GM18873 (cell line): ENCODE results near the gene ERO1B.
"Not testable (repeated sequence)": the region's sequence is repeated elsewhere in the genome, so short reads cannot be mapped to it uniquely, and the experiment has no call there.

ENCODE experiments used
- ATAC-seq: cut with Tn5 transposase; IDR thresholded peaks from one replicate; pipeline ENCODE4 v1.9.1; 2021; ENCODE audit warnings: mild to moderate bottlenecking, moderate library complexity, moderate number of reproducible peaks; ENCODE audit not compliant: unreplicated experiment, low FRiP score

The ERO1B gene

DNA sequence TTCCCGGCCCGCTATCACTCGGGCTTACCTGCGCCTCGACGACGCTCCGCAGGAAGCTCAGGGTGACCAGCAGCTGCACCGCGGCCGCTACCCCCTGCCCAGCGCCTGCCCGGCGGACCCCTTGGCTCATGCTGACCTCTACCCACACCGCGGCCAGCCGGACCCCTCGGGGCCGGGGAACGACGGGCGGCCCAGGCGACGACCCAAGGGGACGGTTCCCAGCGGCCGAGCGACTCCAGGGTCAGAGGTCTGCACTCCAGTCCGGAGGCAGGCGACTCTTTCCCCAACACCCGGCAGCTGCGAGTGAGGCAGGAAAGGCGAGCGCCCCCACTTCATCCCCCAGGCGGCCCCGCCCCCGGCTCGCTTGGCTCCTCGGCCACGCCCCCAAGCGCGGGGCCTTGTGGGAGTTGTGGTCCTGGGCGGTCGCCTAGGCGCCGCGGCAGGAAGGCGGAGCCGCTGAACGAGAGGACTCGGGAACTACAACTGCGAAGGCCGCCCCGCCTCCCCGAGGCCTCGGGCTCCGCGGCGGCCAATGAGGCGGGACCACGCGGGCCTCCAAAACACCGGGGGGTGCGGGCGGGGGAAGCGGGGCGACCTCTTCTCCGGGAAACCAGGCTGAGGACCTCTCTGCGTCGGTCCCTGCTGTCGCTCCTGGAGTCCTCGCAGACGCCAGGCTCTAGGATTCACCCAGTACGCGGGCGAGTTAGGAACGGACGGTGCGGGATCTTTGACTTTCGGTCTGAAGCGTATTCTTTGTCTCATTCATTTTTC is at the start of gene ERO1B:
ERO1B (minus strand) TSS at position 305 of the 771 bp plus-strand sequence; CDS start at position 130, 175 bp downstream.
- peak; percentile 70 for ATAC-seq

- not testable (repeated sequence) for ATAC-seq
These were observed 49.7 kb upstream of the ERO1B start for GRCh38 chr1:236331412-236331811.

DNA sequence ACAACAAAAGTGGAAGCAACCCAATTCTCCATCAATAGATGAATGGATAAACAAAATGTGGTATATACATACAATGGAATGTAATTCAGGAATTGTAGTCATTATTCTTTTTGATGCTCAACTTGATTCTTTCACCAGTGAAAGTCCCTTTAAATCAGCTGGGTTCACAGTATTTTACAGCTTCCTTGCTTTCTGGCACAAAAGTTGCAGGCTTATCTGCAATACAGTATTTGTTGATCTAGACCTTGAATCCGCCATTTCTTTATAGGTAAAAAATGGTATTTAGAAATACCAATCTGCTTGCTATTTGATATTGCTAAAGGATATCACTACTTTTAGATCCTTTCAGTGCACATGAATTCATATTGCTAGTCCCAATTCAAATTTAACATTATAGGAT is 44.7 kb upstream of the ERO1B start:
- ATAC-seq = no peak

DNA sequence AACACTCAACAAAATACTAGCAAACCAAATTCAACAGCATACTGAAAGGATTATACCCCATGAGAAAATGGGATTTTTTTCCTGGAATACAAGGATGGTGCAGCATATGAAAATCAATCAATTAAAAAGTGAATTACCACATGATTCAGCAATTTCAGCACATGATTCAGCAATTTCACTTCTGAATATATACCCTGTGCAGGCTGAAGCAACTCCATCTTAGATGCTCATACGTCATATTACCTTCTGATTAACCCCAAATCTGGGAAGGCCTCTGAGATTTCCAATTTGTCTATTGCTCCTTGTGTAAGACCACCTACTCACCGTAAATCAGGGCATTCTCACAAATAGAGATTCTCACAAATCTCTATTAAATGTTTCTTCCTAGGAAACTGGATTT is 43.8 kb upstream of the ERO1B start:
- no peak for ATAC-seq

DNA sequence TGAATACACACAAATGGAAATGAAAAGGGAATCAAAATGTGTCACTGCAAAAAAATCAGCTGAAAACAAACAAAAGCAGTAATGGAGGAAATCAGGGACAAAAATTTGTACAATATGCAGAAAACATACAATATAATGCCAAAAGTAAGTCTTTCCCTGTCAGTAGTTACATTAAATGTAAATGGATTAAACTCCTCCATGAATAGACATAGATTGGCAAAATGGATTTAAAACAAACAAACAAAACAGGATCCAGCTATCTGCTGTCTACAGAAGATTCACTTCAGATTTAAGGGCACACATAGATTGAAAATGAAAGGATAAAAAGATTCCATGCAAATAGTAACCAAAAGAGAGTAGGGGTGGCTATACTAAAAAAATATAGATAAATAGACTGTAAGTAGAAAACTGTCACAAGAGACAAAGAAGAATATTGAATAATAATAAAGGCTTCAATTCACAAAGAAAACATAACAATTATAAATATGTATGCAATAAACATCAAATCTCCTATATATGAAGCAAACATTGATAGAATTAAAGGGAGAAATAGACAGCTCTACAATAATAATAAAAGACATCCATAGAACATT is 42.2 kb upstream of the ERO1B start:
- no peak for ATAC-seq

DNA sequence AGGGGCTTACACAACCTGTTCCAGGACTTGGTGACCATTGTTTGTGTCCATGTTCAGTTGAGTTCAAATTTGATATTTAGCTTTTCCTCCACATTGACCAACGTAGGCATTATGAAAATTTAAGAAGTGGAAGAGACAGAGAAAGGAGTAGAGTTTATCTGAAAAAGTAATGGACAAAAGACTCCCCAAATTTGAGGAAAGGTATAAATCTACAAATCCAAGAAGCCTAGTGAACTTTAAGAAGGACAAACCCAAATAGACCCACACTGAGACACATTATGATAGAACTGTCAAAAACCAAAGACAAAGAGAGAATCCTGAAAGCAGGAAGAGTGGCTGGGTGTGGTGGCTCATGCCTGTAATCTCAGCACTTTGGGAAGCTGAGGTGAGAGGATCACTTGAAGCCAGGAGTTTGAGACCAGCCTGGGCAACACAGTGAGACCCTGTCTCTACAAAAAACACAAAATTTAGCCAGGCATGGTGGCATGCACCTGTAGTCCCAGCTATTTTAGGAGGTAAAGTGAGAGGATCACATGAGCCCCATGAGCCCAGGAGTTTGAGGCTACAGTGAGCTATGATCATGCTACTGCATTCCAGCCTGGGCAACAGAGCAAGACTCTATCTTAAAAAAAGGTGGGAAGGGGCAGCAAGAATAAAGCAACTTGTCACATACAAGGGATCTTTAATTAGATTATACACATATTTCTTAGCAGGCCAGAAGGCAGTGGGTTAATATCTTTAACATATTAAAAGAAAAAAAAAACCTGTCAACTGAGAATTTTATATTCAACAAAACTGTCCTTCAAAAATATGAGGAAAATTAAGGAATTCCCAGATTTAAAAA is 41.0 kb upstream of the ERO1B start:
- ATAC-seq = no peak

DNA sequence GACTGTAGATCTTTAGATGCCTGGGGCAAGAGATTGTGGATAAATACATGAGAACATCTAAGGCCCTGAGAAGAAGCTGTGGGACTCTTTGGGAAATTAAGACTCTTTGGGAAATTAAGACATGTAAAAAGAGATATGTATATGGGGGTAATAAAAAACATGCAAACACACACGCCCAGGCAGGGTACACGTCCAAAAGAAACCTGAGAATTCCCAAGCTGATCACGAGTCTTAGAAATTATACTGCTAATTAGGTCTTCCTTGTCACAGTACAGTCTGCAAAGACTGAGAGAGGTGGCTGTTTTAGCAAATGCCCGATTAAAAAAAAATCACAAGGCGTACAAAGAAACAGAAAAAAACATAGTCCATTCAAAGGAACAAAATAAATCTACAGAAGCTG is 39.3 kb upstream of the ERO1B start:
- ATAC-seq = no peak

DNA sequence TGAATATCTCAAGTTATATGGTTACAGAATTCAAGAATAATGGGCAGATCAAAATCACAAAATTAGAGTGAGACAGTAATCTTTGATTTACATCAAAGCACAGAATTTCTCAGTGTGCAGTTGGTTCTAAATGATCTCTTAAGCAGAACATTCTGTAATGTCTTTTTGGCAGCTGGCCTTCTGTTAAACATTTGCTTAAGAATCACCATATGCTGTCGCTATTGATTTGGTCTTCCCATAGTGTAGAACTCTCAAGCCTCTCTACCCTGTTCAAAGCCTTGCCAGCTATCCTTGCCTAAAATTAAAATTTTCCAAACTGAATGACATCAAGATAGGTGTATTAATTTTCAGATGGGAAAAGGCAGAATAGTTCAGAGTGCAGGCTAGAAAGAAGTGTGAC is 38.9 kb upstream of the ERO1B start:
- ATAC-seq = no peak

DNA sequence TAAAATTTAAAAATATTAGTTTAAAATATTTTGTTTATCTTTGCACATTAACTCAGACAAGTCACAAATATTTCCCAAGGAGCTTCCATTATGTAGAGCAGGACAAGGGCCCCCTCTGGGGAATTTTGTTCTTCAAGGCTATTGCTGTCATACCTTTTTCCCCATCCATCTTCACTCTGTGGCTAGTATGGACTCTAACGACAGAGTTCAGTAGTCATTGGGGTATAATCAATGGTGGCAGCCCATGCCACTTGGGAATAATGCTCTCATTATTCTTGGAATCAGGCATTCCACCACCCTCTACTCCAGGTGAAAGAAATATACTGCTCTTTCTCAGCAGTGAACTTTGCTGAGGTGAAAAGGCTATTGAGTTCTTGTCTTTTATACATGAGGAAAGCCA is 38.5 kb upstream of the ERO1B start:
- no peak for ATAC-seq

DNA sequence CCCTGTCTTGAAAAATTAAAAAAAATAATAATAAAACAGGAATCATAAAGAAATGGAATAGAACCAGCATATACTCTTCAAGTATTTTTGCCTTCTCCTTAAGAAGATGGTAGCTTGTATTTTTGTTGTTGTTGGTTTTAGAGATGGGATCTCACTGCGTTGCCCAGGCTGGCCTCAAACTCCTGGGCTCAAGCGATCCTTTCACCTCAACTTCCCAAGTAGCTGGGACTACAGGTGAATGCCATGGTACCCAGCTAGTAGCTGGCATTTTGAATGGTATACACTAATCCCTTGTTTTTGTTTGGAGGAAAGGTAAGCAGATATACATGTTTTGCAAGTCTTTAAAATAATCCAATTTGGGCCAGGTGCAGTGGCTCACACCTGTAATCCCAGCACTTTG is 34.7 kb upstream of the ERO1B start:
- no peak for ATAC-seq

DNA sequence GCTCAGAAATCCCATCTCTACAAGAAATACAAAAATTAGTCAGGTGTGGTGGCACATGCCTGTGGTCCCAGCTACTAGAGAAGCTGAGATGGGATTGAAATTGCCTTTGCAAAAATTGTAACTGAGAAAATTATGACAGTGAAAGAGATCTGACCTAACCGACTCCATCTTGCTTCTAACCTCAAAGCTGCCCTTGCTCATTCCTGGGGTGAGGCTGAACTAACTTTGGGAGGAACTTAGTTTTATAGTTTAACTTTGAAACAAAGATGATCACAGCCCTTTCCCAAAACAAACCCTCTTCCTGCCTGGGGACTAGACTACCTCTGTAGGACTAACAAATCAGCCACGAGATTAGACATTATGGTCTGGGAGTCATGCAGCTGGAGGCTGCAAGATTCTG is 33.8 kb upstream of the ERO1B start:
- no peak for ATAC-seq

DNA sequence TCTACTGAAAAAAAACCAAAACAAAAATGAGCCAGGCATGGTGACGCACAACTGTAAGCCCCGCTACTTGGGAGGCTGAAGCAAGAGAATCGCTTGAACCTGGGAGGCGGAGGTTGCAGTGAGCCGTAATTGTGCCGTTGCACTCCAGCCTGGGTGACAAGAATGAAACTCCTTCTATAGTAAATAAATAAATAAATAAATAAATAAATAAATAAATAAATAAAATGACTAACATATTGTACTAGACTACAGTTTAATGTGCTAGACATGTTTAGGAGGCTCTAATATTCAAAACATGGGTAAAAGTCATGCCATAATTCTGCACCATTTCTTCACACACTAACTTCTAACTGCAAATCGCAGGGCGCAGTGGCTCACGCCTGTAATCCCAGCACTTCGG is 33.3 kb upstream of the ERO1B start:
- no peak for ATAC-seq

DNA sequence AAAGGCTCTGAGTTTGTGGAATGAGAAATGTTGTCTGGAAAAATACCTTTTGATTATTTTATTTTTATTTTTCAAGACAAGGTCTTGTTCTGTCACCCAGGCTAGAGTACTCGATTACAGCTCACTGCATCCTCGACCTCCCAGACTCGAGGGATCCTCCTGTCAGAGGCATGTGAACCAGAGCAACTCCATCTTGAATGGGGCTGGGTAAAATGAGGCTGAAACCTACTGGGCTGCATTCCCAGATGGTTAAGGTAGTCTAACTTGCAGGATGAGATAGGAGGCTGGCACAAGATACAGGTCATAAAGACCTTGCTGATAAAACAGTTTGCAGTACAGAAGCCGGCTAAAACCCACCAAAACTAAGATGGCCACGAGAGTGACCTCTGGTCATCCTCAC is 32.3 kb upstream of the ERO1B start:
- not testable (repeated sequence) for ATAC-seq

DNA sequence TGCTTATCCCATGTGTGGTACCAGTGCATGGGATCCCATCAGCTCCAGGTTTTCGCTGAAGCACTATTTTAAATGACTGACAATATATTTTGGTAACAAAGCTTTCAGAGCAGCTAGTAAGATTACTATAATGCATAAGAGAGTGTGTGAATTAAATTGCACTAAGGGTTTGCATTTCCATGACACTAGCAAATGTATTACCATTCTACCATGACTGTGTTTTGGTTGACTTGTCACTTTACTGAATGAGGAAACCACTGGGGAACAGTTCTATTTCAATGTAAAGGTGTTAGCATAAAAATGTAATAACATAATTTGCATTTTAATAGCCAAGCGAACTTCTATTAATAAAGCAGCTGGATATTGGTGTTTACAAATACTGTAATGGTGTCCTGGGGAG is 31.7 kb upstream of the ERO1B start:
- no peak for ATAC-seq

DNA sequence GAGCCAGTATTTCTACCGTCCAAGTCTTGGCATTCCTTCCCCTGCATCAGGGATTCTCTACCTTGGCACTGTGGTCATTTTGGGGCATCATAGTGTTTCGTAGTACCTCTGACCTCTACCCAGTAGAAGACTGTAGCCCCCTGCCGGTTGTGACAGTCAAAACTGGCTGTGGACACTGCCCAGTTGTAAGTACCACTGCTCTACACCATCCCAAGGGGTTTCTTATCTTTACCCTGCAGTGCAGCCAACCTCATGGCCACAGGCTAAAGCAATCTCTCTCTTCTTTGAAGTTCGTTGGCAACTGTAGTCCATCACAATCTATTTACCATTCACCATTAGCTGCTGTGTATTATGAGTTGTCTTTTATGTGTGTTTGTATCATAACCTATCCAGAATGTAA is 29.3 kb upstream of the ERO1B start:
- ATAC-seq = no peak

DNA sequence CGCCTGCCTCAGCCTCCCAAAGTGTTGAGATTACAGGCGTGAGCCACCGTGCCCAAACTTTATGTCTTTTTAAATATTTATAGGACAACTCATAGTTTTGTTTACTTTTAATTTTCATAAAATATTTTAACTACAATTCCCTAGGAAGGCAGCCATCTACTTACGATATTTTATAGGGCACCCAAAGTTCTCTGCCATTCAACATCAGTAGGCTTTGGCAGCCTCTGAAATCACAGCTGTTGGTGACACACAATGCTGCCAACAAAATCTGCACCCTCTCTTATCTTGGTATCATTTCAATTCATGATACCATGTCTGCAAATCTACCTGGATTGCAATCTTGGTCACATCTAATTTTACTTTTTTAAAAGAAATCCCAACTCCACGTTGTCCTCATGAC is 27.1 kb upstream of the ERO1B start:
- no peak for ATAC-seq

- ATAC-seq = no peak
These were observed 25.7 kb upstream of the ERO1B start for GRCh38 chr1:236307435-236307834.

- ATAC-seq = no peak
These were observed 22.9 kb upstream of the ERO1B start for GRCh38 chr1:236304682-236305081.

DNA sequence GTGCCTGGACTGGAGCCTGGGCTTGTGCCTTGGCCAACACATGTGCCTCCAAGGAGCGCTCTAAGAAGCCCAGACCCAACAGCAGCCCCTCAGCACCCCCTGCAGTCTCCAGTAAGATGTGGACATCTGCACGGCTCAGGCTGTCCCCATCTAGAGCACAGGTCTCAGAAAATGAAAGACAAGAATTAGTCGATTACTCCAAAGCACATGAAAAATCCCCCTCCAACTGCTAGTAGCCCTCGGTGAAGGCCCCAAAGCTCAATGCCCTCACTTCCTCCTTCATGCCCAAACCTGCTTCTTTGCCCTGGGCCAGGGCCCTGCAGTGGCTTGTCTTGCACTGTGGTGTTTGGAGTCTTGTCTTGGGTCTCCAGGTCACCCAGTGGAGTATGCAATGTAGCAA is 21.9 kb upstream of the ERO1B start:
- peak; percentile 51 for ATAC-seq

- ATAC-seq = no peak
These were observed 21.2 kb upstream of the ERO1B start for GRCh38 chr1:236302941-236303340.

DNA sequence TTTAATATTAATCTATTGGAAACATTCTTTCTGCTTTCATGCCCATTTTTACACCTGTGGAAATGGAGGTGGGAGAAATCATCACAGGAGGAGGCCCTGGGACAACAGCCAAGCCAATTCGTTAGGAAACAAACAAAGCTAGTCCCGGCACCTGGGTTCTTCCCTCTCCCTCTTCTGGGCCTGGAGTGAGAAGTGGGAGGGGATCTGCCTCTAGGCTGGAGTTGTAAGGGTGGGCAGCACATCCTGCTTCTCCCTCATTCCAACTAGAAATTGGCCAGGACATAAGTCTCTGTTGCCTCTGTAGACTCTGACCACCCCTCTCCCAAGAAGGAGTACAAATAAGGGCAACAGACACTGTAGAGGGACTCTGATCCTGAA is 20.2 kb upstream of the ERO1B start:
- no peak for ATAC-seq
